NCI-H446 (cell line): ENCODE measurements around the gene KCNH6.

Source experiments
- DNase-seq, 2 experiments: peaks; one replicate each; lab custom pipeline; 2025; lab: John Stamatoyannopoulos, UW

The KCNH6 gene

GRCh38 chr17:63557416-63557815 is 34.3 kb downstream of the KCNH6 start:
- no peak for DNase-seq

DNA sequence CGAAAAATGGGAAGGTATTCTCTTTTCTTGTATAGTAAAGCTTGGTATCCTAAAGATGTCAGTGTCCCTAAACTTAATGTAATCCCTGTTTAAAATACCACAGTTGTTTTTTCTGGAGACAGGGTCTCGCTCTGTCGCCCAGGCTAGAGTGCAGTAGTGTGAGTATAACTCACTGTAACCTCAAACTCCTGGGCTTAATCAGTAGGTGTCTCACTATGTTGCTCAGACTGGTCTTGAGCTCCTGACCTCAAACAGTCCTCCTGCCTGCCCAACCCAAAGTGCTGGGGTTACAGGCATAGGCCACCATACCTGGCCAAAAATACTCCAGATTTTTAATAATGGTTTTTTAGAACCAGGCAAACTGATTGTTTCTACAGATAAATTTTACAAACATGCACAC is 35.3 kb downstream of the KCNH6 start:
- no peak for DNase-seq

DNA sequence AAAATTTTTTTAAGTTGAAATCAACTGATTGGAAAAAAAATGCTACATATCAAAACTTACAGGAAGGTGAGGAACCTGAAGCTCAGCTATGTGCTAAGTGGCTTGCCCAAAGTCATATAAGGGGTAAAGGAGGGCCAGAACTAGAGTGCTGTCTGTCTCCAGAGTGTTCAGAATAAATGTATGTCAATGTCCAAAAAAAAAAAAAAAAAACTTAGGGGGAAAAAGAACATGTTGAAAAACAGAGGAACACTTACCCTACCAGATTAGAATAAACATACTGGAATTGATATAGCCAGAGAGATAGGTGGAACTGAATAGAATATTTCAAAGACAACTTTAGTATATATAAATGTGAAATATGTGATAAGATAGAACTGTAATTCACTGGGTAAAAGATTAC is 38.7 kb downstream of the KCNH6 start:
- DNase-seq = no peak

- DNase-seq = no peak
Measured at GRCh38 chr17:63563339-63563738, 40.2 kb downstream of the KCNH6 start.

DNA sequence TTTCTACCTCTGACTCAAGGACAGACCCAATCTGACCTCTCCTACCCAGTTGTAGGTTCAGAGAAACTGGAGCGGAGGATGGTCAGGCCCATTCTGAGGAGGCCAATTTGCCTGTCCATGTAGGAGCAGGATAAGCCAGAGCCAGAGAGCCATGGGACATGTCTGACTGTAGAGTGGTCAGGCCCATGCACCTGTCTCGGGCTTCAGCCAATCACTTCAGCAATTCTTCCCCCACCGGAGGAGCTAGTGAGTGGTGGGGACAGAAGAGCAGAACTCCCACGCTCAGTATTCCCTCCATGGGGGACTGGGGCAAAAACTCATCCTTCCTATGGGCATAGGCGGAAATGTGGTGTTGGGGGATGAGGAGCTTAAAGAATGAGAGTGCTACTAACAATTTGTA is 41.4 kb downstream of the KCNH6 start:
- no peak for DNase-seq

DNA sequence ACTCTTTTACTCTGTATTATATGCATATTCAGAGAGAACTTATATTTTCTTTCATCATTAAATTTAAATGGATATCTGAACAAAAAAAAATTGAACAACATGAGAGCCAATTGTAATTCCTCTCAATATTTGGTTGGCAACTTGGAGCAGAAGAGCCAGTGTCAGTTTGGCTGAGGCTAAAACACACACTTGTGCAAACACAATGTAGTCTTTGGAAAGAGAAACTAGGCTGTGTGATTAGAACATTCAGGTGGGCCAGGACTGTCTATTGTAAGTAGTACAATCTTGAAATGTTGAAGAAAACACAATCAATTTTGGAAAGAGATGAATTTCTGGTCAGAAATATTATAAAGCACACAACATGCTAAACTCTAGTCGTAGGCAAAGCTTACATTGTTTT is 44.1 kb downstream of the KCNH6 start:
- DNase-seq = no peak

DNA sequence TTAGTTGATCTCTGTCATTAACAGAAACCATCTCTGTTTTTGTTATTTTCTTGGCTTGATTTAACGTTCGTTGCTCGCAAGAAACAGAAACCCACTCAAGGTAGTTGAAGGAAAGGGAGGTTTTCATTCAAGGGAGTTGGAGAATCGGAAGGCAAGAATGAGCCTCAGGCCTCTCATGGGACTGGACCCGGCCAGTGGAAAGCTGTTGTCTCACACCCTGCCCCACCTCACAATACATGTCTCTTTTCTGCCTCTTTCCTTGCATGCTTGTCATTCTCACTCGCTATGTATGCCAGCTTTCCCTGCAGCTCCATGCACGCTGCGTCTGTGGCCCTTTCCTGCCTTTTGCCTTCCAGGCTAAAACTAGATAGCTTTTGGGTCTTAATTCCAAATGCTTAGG is 45.4 kb downstream of the KCNH6 start:
- DNase-seq = no peak

DNA sequence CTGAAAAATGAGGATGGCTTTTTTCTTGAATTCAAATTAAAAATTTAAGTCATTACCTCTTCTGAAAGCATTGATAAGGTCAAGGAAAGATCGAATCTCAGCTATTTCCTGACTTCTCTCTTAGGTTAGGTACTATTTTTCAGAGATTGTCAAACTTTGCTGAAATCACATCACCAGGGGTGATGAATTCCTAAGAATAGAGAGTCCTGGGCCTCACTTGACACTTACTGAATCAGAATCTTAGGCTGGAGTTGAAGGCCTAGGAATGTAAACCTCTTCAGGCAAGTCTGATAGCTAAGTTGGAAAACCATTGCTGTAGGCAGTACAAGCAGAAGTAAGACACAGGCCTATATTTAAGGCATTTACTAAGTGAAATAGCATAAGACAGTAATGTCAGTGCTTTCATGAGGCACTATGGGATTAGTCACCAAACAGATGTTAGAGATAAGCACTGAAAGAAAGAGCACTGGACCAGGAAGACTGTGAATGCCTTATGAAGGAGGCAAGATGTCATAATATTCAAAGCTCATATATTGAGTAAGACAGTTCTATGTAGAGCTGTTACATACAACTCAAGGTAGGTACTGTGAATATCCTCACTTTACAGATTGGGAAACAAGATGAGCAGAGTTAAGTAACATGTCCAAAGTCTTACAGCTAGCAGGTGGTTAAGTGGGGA is 48.6 kb downstream of the KCNH6 start:
- no peak for DNase-seq

GRCh38 chr17:63573634-63574033 is 50.5 kb downstream of the KCNH6 start:
- no peak for DNase-seq

DNA sequence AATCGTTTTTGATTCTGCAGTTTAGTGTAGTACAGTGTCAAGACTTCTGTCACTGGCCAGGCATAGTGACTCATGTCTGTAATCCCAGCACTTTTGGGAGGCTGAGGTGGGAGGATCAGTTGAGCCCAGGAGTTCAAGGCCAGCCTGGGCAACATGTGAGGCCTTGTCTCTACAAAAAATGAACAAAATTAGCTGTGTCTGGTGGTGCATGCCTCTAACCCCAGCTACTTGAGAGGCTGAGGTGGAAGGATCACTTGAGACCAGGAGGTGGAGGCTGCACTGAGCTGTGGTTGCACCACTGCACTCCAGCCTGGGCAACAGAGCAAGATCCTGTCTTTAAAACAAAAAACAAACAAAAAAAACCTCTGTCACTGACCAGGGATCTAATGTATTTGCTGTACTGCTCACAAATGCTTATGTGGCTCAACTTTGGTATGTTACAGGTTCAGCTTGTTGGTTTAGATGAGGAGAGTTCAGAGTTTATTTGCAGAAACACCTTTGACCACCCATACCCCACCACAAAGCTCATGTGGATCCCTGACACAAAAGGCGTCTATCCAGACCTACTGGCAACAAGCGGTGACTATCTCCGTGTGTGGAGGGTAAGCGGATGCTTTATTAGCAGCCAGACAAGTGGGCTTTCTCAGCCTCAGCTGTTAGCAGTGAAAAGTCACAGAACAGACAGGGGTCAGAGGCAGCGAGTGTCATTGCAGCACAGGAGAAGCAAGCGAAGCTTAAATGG is 55.0 kb downstream of the KCNH6 start:
- DNase-seq = no peak

DNA sequence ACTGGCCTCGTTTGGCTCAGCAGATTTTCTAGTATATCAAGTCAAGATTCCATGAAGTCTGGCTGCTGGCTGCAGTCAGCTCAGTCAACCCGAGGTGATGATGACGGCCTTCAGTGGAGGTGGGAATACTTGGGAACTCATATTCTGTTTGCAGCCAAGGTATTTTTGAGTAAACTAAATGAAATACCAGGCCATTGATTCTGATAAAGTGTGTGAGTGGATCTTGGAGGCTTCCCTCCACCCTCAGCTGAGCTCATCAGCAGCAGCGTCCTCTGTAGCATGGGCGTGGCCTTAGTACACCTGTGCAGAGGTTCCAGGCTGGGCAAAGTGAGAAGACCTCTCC is 55.6 kb downstream of the KCNH6 start:
- DNase-seq = no peak

DNA sequence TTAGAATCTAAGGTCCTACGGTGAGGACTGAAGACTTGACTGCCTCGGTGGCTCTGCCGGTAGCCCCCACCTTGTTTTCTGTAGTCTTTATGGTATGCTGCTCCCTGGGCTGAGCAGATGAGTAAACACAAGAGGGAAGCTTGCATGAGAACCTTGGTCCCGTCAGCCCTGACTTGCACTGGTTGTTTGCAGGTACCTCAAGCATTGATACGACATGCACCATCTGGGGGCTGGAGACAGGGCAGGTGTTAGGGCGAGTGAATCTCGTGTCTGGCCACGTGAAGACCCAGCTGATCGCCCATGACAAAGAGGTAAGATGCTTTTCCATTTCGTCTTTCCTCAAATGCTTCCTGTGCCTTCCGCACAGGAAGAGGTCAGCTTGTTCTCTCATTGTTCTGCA is 56.5 kb downstream of the KCNH6 start:
- DNase-seq = no peak

GRCh38 chr17:63587770-63588169 is 64.6 kb downstream of the KCNH6 start:
- DNase-seq = no peak

- no peak for DNase-seq
Measured at GRCh38 chr17:63588797-63589196, 65.6 kb downstream of the KCNH6 start.

GRCh38 chr17:63589646-63590045 is 66.5 kb downstream of the KCNH6 start:
- DNase-seq = no peak

GRCh38 chr17:63592797-63593196 is 69.6 kb downstream of the KCNH6 start:
- no peak for DNase-seq

- no peak for DNase-seq
Measured at GRCh38 chr17:63595132-63595531, 72.0 kb downstream of the KCNH6 start.
